GM12873 (cell line): ENCODE data around the gene NKAIN2.

Experiments used
- CTCF ChIP-seq: IDR thresholded peaks from 2 replicates; pipeline ENCODE4 v1.5.1; 2012; ENCODE audit warnings: low read depth, mild to moderate bottlenecking, moderate library complexity, low read length, control low read depth; ENCODE audit not compliant: insufficient read depth; ENCODE audit errors: missing control alignments

The NKAIN2 gene

GRCh38 chr6:124536157-124536841 lies 732.6 kb downstream of the NKAIN2 start:
- TF ChIP-seq CTCF = no peak

GRCh38 chr6:124536842-124537191 lies 733.2 kb downstream of the NKAIN2 start:
- no peak for TF ChIP-seq CTCF

GRCh38 chr6:124539096-124539495 lies 735.4 kb downstream of the NKAIN2 start:
- no peak for TF ChIP-seq CTCF

GRCh38 chr6:124541573-124541972 lies 737.9 kb downstream of the NKAIN2 start:
- TF ChIP-seq CTCF = no peak

GRCh38 chr6:124546601-124547000 lies 742.9 kb downstream of the NKAIN2 start:
- TF ChIP-seq CTCF = no peak

- no peak for TF ChIP-seq CTCF
Observed at GRCh38 chr6:124551711-124552233, 748.1 kb downstream of the NKAIN2 start.

GRCh38 chr6:124557873-124558272 lies 754.2 kb downstream of the NKAIN2 start:
- no peak for TF ChIP-seq CTCF
